ENCODE measurements around the gene FMN2. TPM values are rescaled to one million over a fixed set of nuclear protein-coding genes. Genes with fewer than 3 reads are reported as not detected.

Gene FMN2
- polyA plus RNA-seq, 2 of the 4 experiments (the other 2 are of a cell fraction), result 2.8 to 4.2 TPM

DNA sequence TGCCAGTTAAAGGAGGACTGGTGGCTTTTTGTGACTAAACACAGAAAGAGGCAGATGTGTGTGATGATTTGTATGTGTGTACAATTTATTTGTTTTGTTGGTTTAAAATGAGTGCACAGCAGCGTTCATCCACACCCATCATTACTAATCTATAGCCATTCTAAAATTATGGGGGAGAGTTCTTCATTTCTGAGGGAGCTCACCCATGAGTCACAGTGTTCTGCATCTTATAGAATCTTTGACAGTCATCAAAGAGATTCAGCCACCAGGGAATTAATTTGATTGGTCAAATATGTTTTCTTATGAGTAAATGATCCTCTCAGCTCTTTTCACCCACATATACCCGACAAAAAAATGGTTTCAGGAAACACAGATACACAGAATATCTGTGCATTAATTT lies 372.4 kb downstream of the FMN2 start:
- no peak overlapping the region for H3K4me3 ChIP-seq
- ChIA-PET CTCF (interaction anchor here (0.6 to 1.3 kb wide), 4 partner anchors 9 to 273 kb away, joined by 3 to 4 read pairs (median 4); no protein-coding TSS in a partner anchor), POLR2A (no interaction called here)
- no peak overlapping the region for H3K4me2 ChIP-seq
- FAIRE-seq, result no peak
- no peak for DNase-seq (ENCODE audit: low read depth in 1 of 2, low spot score in 1 of 2)
- peaks cover 5% of the 10 kb centered on the region; the same call in 2 of the 3 replicates for H3K4me1 ChIP-seq
- no peak for ATAC-seq
- no peak overlapping the region for H3K27ac ChIP-seq
- WGBS (ENCODE audit: missing lambda C conversion rate), result 35% methylated on average over 2 of the region's 2 CpGs
- no peak for TF ChIP-seq MAZ (IDR thresholded peaks at IDR 0.05; ENCODE audit: borderline replicate concordance, low read depth, low read length)
- TF ChIP-seq, protein P1, sequence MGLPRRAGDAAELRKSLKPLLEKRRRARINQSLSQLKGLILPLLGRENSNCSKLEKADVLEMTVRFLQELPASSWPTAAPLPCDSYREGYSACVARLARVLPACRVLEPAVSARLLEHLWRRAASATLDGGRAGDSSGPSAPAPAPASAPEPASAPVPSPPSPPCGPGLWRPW (IDR thresholded peaks at IDR 0.05), result no peak
- TF ChIP-seq, protein P2, sequence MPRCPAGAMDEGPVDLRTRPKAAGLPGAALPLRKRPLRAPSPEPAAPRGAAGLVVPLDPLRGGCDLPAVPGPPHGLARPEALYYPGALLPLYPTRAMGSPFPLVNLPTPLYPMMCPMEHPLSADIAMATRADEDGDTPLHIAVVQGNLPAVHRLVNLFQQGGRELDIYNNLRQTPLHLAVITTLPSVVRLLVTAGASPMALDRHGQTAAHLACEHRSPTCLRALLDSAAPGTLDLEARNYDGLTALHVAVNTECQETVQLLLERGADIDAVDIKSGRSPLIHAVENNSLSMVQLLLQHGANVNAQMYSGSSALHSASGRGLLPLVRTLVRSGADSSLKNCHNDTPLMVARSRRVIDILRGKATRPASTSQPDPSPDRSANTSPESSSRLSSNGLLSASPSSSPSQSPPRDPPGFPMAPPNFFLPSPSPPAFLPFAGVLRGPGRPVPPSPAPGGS (IDR thresholded peaks at IDR 0.05), result no peak
- TF ChIP-seq FOXS1 (CRISPR knock-in tag; IDR thresholded peaks at IDR 0.05), result no peak
- TF ChIP-seq, protein P3, sequence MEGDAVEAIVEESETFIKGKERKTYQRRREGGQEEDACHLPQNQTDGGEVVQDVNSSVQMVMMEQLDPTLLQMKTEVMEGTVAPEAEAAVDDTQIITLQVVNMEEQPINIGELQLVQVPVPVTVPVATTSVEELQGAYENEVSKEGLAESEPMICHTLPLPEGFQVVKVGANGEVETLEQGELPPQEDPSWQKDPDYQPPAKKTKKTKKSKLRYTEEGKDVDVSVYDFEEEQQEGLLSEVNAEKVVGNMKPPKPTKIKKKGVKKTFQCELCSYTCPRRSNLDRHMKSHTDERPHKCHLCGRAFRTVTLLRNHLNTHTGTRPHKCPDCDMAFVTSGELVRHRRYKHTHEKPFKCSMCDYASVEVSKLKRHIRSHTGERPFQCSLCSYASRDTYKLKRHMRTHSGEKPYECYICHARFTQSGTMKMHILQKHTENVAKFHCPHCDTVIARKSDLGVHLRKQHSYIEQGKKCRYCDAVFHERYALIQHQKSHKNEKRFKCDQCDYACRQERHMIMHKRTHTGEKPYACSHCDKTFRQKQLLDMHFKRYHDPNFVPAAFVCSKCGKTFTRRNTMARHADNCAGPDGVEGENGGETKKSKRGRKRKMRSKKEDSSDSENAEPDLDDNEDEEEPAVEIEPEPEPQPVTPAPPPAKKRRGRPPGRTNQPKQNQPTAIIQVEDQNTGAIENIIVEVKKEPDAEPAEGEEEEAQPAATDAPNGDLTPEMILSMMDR (IDR thresholded peaks at IDR 0.05), result no peak
- H3K9me3 ChIP-seq, result no peaks in the 10 kb centered on the region

GRCh38 chr1:240465531-240465940 lies 373.9 kb downstream of the FMN2 start:
- no peak overlapping the region for H3K4me2 ChIP-seq
- no peak for TF ChIP-seq HOXA7 (CRISPR knock-in tag; IDR thresholded peaks at IDR 0.05)
- TF ChIP-seq, protein P1 (IDR thresholded peaks at IDR 0.05), result no peak
- TF ChIP-seq RARB (CRISPR knock-in tag; IDR thresholded peaks at IDR 0.05), result no peak
- TF ChIP-seq ESRRA (IDR thresholded peaks at IDR 0.05; ENCODE audit: borderline replicate concordance, low read length), result no peak
- no peak for TF ChIP-seq ATOH8 (CRISPR knock-in tag; IDR thresholded peaks at IDR 0.05; ENCODE audit: low read depth)
- TF ChIP-seq SREBF2 (IDR thresholded peaks at IDR 0.05), result no peak
- no peak for TF ChIP-seq CBX2 (IDR thresholded peaks at IDR 0.05; ENCODE audit: borderline replicate concordance, low read depth)
- TF ChIP-seq MAZ (IDR thresholded peaks at IDR 0.05; ENCODE audit: borderline replicate concordance, low read depth, low read length), result no peak
- TF ChIP-seq POLR2AphosphoS2 (conservative IDR thresholded peaks at IDR 0.05; ENCODE audit: low read length), result no peak
- TF ChIP-seq EP300 (IDR thresholded peaks at IDR 0.05), result no peak
- TF ChIP-seq, protein P4, sequence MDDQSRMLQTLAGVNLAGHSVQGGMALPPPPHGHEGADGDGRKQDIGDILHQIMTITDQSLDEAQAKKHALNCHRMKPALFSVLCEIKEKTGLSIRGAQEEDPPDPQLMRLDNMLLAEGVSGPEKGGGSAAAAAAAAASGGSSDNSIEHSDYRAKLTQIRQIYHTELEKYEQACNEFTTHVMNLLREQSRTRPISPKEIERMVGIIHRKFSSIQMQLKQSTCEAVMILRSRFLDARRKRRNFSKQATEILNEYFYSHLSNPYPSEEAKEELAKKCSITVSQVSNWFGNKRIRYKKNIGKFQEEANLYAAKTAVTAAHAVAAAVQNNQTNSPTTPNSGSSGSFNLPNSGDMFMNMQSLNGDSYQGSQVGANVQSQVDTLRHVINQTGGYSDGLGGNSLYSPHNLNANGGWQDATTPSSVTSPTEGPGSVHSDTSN (IDR thresholded peaks at IDR 0.05), result no peak
- no peak for TF ChIP-seq HDAC2 (IDR thresholded peaks at IDR 0.05)
- TF ChIP-seq MYC (IDR thresholded peaks at IDR 0.05; ENCODE audit: borderline replicate concordance, low read length), result no peak
- no peak for TF ChIP-seq NFE2L2 (conservative IDR thresholded peaks at IDR 0.05; ENCODE audit: low read length)
- no peak for TF ChIP-seq MAFK (IDR thresholded peaks at IDR 0.05; ENCODE audit: partially characterized antibody)
- TF ChIP-seq CHD4 (IDR thresholded peaks at IDR 0.05; ENCODE audit: borderline replicate concordance), result no peak
- TF ChIP-seq, protein P2 (IDR thresholded peaks at IDR 0.05), result no peak
- no peak for TF ChIP-seq MAX (IDR thresholded peaks at IDR 0.05)
- no peak for TF ChIP-seq PHF8 (IDR thresholded peaks at IDR 0.05; ENCODE audit: borderline replicate concordance, low read depth)
- CTCF ChIA-PET, result interaction anchor here (1.3 kb wide), 1 partner anchor 20 kb away, joined by 4 read pairs; no protein-coding TSS in a partner anchor
- FAIRE-seq (no peak), DNase-seq (ENCODE audit: low read depth in 1 of 2, low spot score in 1 of 2) (no peak), ATAC-seq (no peak)
- no peaks in the 10 kb centered on the region for H3K9me3 ChIP-seq
- H3K27ac ChIP-seq, result no peak overlapping the region
- 85% methylated on average over 6 of the region's 6 CpGs for WGBS (ENCODE audit: missing lambda C conversion rate)
- no peaks in the 10 kb centered on the region; the same call in 2 of the 3 replicates for H3K4me1 ChIP-seq
- no peak overlapping the region for H3K4me3 ChIP-seq
- POLR2A ChIA-PET, result no interaction called here
